ENCODE data around the gene RPRD1A. TPM values are rescaled to one million over a fixed set of nuclear protein-coding genes. Genes with fewer than 3 reads are reported as not detected.

The RPRD1A gene
- total RNA-seq, 1 donor from 2014 or later = 64.8 TPM

DNA sequence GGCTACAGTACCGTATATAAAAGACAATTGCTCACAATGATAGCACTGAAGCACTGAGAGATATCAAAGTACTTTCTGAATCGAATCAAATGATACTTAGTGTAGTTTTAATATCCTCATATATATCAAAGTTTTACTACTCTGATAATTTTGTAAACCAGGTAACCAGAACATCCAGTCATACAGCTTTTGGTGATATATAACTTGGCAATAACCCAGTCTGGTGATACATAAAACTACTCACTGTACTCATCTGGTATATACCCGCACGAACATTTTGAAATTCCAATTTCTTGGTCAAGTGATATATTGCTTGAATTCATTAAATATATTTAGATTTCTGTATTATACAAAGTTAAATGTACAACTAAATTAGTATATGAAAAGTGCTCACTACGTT is 41.2 kb upstream of the RPRD1A start:
- TF ChIP-seq, protein P1, sequence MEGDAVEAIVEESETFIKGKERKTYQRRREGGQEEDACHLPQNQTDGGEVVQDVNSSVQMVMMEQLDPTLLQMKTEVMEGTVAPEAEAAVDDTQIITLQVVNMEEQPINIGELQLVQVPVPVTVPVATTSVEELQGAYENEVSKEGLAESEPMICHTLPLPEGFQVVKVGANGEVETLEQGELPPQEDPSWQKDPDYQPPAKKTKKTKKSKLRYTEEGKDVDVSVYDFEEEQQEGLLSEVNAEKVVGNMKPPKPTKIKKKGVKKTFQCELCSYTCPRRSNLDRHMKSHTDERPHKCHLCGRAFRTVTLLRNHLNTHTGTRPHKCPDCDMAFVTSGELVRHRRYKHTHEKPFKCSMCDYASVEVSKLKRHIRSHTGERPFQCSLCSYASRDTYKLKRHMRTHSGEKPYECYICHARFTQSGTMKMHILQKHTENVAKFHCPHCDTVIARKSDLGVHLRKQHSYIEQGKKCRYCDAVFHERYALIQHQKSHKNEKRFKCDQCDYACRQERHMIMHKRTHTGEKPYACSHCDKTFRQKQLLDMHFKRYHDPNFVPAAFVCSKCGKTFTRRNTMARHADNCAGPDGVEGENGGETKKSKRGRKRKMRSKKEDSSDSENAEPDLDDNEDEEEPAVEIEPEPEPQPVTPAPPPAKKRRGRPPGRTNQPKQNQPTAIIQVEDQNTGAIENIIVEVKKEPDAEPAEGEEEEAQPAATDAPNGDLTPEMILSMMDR (IDR thresholded peaks at IDR 0.05; ENCODE audit: insufficient read depth, low read length, poor library complexity, severe bottlenecking) = no peak
- H3K27me3 ChIP-seq (ENCODE audit: control insufficient read depth, insufficient read depth, low read length) = no peaks in the 10 kb centered on the region
- DNase-seq (ENCODE audit: low read depth) = no peak
- no peaks in the 10 kb centered on the region for H3K36me3 ChIP-seq (ENCODE audit: control insufficient read depth, insufficient read depth, low read length)
- no peak overlapping the region for H3K4me3 ChIP-seq (ENCODE audit: low read depth, low read length)

DNA sequence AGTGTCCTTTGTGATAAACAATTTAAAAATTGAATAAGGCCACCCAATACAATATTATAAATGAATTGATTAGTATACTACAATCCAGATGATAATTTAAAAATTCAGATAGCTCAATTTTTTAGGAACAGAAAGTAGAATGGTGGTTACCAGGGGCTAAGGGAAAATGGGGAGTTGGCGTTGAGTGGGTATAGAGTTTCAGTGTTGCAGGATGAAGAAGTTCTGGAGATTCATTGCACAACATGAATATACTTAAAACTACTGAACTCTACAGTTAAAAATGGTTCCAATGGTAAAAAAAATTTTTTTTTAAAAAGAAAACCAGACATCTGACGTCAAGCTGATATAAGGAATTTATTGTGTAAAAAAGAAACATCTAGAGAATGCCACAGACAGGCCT is 40.8 kb upstream of the RPRD1A start:
- DNase-seq (ENCODE audit: low read depth) = no peak
- TF ChIP-seq, protein P1 (IDR thresholded peaks at IDR 0.05; ENCODE audit: insufficient read depth, low read length, poor library complexity, severe bottlenecking) = no peak
- no peak overlapping the region for H3K4me3 ChIP-seq (ENCODE audit: low read depth, low read length)
- H3K27me3 ChIP-seq (ENCODE audit: control insufficient read depth, insufficient read depth, low read length) = no peaks in the 10 kb centered on the region
- H3K36me3 ChIP-seq (ENCODE audit: control insufficient read depth, insufficient read depth, low read length) = no peaks in the 10 kb centered on the region

DNA sequence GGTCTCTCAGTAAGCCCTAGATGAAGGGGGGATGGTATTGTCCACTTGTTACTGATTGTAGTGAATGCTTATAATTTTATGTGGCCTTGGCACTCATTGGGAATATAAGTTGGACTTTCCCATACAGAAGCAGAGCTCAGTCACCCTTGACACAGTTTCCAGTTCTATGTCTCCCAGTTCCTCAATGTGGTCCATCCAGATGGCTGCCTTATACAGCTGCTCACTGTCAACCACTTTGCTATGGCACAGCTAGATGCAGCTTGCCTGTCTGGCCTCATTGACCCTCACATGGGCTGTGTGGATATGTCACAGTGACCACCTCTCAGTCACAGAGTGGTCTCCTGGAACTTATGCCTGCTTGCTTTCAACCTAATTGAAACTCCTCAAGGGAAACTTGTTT is 40.1 kb upstream of the RPRD1A start:
- DNase-seq (ENCODE audit: low read depth) = no peak
- no peaks in the 10 kb centered on the region for H3K27me3 ChIP-seq (ENCODE audit: control insufficient read depth, insufficient read depth, low read length)

DNA sequence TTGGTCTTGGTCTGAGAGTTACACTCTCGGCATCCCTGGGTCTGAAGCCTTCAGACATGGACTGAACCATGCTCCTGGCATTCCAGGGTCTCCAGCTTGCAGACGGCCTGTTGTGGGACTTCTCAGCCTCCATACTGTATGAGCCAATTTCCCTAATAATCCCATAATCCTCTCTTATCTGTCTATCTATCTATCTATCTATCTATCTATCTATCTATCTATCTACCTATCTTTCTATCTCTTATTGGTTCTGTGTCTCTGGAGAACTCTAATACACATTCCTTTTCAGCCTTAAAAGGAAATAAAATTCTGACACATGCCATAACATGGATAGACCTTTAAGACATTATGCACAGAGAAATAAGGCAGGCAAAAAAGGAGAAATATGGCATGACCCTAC is 37.4 kb upstream of the RPRD1A start:
- no peak for DNase-seq (ENCODE audit: low read depth)
- Histone ChIP-seq H3K27me3 (ENCODE audit: control insufficient read depth, insufficient read depth, low read length) (no peaks in the 10 kb centered on the region), H3K36me3 (ENCODE audit: control insufficient read depth, insufficient read depth, low read length) (no peaks in the 10 kb centered on the region), H3K4me3 (ENCODE audit: low read depth, low read length) (no peak overlapping the region)
- TF ChIP-seq, protein P1 (IDR thresholded peaks at IDR 0.05; ENCODE audit: insufficient read depth, low read length, poor library complexity, severe bottlenecking) = no peak

More for the DNA sequence above, 40.1 kb upstream of the RPRD1A start:
- TF ChIP-seq, protein P1 (IDR thresholded peaks at IDR 0.05; ENCODE audit: insufficient read depth, low read length, poor library complexity, severe bottlenecking) = no peak
- Histone ChIP-seq H3K4me3 (ENCODE audit: low read depth, low read length) (no peak overlapping the region), H3K36me3 (ENCODE audit: control insufficient read depth, insufficient read depth, low read length) (no peaks in the 10 kb centered on the region)

DNA sequence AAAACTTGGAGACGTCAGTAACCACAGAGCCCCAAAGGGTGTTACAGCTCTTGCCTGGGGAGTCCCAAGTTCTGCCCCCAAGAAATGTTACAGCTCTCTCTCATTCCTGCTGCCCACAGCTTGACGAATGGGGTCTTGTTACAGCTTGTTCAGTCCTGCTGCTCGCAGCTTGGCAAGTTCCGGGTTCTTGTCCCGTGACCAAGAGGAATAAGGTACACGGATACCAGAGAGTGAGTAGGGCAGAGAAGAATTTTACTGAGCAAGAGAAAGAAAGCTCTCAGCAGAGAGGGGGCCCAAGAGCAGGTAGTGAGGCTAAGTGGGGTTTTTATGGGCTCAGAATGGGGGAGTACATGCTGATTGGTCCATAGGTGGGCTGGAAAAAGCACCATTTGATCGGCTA is 34.6 kb upstream of the RPRD1A start:
- no peaks in the 10 kb centered on the region for H3K27me3 ChIP-seq (ENCODE audit: control insufficient read depth, insufficient read depth, low read length)
- no peak for DNase-seq (ENCODE audit: low read depth)
- no peaks in the 10 kb centered on the region for H3K36me3 ChIP-seq (ENCODE audit: control insufficient read depth, insufficient read depth, low read length)
- no peak overlapping the region for H3K4me3 ChIP-seq (ENCODE audit: low read depth, low read length)
- TF ChIP-seq, protein P1 (IDR thresholded peaks at IDR 0.05; ENCODE audit: insufficient read depth, low read length, poor library complexity, severe bottlenecking) = no peak

DNA sequence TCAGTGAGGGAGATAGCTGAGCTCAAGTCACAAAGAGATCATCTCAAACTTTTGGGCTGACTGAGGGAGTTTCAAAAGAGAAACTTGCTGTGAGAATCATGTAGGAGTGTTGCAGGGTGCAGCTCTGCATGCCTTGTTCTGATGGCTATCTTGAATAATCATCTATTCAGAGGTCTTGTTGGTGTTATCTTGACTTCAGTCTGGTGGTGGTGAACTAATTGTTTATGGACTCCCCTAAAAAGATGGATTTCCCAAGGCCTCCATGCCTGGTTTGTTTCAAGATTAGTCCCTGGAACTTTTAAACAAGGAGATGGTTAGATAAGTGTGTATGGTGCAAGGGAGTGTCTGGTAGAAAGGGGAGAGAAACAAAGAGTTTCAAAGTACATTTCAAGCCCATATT is 32.0 kb upstream of the RPRD1A start:
- TF ChIP-seq, protein P1 (IDR thresholded peaks at IDR 0.05; ENCODE audit: insufficient read depth, low read length, poor library complexity, severe bottlenecking) = no peak
- no peak for DNase-seq (ENCODE audit: low read depth)
- Histone ChIP-seq H3K4me3 (ENCODE audit: low read depth, low read length) (no peak overlapping the region), H3K36me3 (ENCODE audit: control insufficient read depth, insufficient read depth, low read length) (no peaks in the 10 kb centered on the region), H3K27me3 (ENCODE audit: control insufficient read depth, insufficient read depth, low read length) (no peaks in the 10 kb centered on the region)
